Effector CD4-positive, alpha-beta T cell (primary cell): ENCODE results near the gene NAA16.
"Not testable (repeated sequence)": the region's sequence is repeated elsewhere in the genome, so short reads cannot be mapped to it uniquely, and the experiment has no call there.

Source experiments
- DNase-seq: peaks from one replicate; pipeline ENCODE4 v3.0.0-alpha.2; 2020
- total RNA-seq: gene quantifications from one replicate; lab custom pipeline; 2026; lab: John Stamatoyannopoulos, UW

NAA16 gene
- 79.9 reads per million, percentile 78 among the genes with 10 or more reads in this experiment for total RNA-seq

DNA sequence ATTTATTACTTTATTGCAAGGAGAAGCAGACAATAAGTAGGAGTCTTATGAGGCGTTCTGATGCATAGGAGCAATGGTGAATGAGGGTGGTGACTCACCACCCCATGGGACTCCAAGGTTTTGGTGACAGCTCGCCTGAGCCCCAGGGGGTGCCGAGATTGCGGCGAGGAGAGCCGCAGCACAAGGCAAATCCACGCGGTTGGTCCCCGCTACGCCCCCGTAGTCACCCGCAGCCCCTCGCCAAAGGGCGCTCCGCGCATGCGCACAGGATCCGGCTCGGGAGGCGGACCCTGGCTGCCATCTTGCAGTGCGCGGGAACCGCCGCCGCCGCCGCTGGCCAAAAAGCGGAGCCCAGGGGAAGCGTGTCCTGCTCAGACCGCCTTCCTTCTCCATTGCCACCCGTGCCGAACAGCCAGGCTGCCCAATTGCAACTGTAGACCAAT is at the start of gene NAA16:
TSS of gene NAA16 (plus strand) at position 305 of the 443 bp plus-strand sequence. CDS start 262 bp downstream, outside the sequence.
- DNase-seq = peak; percentile 93

DNA sequence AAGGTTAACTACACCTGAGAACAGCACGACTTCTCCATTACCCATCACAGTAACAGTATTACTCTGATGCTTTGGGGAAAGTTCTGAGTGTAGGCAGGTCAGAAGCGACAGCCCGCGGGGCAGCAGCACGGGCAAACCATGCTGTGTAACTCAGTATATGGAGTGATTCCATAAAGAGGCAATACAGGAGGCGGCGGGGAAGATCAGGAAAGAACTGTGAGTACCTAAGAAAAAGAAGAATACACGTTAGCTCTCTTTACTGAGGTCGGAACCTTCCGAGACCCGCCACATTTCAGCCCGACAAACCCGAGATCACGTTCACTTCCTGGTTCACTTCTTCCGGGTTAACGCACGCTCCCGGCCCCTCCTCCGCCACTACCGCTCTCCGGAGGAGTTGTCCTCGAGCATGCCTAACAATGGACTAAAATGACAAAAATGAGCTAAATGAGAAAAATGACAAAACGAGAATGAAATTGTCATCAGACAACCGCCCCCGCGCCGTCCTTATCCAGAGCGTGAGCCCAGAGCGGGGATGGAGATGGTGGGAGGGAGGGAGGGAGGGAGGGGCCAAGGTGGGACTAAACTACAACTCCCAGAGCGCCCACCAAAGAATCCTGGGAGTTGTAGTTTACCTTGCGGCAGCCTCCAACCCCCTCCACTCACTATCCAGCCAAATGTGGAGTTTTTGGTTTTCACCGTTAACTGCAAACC is 47.7 kb upstream of the NAA16 start, which contains the start of gene MTRF1:
TSS of gene MTRF1 (minus strand) at position 316 of the 711 bp plus-strand sequence. CDS start 2,669 bp downstream, outside the sequence.
- peak; percentile 72 for DNase-seq

DNA sequence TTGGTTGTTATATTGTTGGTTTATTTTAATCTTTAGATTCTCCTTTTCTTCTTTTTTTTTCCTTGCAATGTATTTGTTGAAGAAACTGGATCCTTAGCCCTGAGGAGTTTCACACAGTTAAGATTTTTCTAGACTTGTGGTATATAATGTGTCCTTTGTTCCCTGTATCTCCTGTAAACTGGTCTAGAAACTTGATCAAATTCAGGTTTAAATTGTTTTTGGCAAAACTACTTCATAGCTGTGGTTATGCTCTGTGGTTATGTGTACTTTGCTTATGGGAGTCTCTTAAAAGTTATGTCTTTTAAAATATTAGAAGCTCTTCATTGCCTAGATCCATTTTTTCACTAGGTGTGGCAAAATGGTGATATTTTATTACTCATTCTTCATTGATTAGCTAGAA is 44.0 kb upstream of the NAA16 start:
- DNase-seq = no peak

DNA sequence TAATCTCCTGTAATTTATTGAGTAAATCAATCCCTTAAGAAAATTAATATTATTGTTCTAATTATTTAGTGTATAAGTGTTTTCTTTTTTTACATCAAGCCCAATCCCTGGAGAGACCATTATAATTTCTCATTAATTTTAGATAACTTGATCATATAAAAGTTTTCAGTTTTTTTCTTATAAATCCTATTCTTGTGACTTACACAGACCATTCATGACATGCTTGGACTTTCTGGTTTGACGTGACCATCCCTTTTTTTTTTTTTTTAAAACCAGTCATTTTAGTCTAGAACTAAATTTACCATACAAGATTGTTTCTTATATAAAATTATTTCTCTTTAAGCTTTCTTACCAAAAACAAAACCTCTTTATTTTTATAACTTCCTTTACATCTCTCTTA is 42.3 kb upstream of the NAA16 start:
- no peak for DNase-seq

DNA sequence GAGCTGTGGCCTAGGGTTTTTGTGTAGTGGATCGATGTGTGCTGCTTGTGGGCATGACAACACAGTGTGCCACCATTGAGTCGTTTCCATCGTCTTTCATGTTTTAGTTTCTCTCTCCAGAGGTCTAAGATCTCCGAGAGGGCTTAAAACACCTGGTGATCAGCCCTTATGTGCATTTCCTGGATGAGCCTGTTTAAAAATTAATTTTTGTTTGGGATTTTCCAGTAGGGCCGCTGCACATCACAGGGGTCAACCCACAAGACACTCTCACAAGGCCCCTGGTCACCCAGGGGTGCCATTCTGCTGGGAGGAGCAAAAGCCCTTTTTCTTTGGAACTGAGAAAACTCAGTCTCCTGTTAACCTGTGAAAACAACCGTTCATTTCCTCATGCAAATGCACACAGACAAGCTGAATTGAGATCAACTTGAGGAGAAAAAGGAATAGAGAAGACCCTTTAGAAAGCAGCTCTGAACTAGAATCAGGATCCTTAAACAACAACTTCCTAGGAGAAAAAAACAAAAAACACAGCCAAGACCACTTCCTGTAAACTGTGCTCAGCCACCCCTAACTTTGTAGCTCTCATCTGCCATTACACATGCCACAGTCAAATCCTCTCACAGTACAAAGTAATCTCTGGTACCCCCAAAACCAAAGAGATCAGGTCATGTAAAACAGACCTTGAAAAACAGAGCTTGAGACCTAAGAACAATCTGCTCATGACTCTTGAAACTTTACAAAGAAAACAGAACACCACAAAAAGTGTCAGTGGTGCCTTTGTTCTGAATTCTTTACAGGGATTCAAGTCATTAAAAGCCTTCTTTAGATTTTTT is 39.4 kb upstream of the NAA16 start:
- no peak for DNase-seq

DNA sequence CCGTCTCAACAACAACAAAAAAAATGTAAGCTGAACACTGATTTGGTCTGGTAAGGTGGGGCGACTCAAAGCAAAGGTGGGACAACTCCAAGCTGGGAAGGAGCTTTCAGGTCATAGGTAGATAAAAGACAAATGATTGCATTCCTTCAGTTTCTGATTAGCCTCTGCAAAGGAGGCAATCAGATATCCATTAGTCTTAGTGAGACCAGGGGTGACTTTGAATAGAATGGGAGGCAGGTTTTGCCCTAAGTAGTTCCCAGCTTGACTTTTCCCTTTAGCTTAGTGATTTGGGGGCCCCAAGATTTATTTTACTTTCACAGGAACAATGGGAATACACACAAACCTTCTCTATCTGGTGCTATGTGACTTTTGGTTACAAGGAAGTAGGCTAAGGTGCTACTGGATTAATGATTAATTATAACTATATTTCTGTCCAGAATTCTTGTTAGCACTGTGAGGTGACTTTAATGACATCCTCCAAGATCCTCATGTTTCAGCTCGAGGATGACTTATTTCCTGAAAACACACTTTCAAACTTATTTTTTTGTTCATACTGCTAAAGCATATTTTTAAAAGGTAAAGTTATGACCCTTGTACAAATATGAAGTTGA is 37.1 kb upstream of the NAA16 start:
- DNase-seq = no peak

DNA sequence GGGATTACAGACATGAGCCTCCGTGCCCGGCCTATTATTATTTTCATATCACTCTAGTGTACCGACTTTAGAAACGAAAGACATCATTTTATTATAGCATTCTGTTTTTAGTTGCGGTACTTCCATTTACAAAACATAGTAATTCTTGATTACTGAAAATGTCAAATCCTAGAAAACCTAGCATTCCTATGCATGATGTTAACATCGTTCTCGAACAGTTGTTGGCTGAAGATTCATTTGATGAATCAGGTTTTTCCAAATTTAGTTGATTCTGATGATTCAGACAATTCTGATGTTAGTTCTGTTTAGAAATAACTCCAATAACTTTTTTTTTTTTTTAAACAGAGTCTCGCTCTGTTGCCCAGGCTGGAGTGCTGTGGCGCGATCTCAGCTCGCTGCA is 36.2 kb upstream of the NAA16 start:
- DNase-seq = no peak

DNA sequence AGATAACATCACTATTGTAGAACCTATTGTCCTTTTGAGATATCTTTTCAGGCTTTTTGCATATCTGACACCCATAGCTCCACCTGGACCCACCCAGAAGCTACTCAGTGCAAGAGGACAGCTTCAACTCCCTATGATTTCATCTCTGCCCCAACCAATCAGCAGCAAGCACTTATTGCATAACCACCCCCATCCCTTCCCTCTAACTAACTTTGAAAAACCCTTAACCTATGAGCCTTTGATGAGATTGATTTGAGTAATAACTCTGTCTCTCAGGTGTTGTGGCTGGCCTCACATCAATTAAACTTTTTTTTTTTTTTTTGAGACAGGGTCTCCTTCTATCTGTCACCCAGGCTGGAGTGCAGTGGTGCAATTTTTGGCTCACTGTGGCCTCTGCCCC is 34.2 kb upstream of the NAA16 start:
- no peak for DNase-seq

DNA sequence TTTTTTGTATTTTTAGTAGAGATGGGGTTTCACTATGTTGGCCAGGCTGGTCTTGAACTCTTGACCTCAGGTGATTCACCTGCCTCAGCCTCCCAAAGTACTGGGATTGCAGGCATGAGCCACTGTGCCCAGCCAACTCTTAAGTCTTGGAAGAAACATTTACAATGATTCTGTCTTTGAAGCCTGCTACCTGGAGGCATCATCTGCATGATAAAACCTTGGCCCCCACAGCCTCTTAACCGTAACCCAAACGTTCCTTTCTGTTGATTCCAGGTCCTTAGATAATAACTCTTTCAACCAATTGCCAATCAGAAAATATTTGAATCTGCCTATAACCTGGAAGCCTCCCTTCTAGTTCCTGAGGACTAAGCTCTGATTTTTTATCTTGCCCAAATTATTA is 31.9 kb upstream of the NAA16 start:
- DNase-seq = not testable (repeated sequence)

DNA sequence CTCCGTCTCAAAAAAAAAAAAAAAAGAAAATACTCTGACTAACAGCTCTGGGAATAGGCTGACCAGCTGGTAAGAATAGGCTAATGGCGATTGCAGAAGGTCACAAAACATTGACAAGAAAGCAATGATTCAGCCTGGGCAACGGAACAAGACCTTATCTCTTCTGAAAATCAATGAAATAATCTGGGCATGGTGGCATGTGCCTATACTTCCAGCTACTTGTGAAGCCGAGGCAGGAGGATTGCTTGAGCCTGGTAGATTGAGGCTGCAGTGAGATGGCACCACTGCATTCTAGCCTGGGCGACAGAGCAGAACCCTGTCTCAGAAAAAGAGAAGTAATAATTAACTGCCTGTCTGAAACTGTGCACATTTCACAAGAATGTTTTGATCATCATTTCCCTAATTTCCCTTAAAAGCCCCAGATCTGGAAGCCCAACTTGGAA is 28.9 kb upstream of the NAA16 start:
- DNase-seq = no peak

DNA sequence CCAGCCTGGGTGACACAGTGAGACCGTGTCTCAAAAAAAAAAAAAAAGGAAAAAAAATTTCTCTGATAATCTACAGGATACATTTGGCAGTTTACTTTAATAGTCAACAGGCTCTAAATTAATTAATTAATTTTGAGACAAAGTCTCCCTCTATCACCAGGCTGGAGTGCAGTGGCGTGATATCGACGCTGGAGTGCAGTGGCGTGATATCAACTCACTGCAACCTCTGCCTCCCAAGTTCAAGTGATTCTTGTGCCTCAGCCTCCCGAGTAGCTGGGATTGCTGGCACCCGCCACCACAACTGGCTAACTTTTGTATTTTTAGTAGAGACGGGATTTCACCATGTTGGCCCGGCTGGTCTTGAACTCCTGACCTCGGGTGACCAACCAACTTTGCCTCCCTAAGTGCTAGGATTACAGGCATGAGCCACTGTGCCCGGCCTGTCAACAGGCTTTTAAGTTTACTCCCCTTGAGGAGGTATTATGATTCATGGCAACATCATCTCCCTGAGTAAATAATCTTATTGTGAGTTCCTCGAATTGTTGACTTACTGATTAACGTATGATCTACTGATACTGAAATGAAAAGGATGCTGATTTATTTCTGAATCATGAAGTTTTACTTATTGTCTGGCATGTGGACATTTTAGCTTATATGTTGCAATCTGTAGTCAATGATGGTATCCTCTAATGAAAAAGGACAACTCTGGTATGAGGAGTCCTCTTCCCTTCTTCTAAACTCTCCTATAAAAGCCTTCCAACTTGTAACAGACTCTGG is 26.4 kb upstream of the NAA16 start:
- no peak for DNase-seq

DNA sequence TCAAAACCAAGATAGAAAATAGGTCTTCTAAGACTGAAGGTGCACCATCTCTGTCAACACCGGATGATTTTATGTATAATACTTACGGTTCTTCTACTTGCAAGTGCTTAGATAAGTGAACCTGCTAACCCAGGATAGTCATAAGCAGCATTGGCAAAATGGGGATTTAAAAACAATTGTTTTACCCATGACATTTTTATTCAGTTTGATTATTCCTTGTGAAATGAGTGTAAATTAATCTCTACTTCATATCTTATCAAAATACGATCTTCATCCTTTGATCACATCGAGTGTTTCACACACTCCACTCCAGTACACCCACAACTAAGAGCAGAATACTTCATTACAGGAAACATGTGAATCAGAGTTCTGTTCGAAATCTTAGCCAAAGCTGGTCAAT is 24.7 kb upstream of the NAA16 start:
- DNase-seq = no peak

DNA sequence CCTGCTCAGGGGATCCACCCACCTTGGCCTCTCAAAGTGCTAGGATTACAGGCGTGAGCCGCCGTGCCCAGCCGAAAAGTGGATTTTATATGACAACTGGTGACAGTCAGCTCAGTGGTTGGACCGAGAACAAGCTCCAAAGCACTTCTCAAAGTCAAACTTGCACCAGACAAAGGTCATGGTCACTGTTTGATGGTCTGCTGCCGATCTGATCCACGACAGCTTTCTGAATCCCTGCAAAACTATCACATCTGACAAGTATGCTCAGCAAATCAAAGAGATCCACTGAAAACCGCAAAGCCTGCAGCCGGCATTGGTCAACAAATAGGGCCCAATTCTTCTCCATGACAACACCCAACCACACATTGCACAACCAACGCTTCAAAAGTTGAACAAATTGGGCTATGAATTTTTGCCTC is 21.6 kb upstream of the NAA16 start:
- no peak for DNase-seq

DNA sequence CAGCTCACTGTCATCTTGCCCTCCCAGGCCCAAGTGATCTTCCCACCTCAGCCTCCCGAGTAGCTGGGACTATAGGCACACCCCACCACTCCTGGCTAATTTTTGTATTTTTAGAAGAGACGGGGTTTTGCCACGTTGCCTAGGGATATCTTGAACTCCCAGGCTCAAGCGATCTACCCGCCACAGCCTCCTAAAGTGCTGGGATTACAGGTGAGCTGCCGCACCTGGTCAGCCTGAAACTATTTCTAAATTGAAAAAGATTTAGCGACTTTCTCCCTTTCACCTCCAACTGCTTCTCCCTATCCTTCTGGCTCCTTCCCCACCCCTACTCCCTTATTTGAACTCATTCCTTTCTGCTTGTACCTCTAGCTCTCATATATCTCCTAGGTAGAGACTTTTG is 19.8 kb upstream of the NAA16 start:
- DNase-seq = no peak

DNA sequence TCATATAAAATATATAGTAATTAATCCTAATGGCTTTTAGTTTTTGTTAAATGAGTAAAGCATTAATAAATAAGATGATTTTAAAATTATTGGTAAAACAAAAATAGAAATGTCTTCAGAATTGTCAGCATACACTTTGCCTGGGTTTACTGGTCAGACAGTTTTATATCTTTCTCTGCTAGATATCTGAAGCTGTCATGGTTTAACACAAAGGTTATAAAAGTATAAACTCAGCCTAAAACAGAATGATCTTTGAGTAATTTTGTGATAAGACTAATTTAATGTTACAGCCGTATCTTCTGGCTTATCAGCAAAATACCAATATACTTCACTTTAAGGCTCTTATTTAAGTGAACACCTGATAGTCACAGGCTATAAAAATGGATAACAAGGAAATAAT is 17.8 kb upstream of the NAA16 start:
- DNase-seq = no peak

DNA sequence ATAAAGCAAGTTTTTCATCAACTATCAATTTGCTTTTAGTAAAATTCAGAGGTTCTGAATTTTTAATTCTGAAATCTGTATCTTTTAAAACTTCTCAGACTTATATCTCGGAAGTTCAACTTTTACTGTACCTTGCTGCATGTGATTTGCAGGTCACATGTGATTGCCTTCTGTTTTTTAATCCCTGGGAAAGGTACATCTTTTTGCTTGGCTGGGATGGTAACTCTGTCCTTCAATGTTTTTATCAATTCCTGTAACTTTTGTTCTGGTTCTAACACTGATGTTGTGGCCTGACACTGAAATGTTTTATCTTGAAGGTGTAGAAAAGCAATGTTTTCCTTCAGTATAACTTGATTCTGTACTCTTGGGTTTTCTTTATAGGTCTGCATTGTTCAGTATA is 16.2 kb upstream of the NAA16 start:
- no peak for DNase-seq

DNA sequence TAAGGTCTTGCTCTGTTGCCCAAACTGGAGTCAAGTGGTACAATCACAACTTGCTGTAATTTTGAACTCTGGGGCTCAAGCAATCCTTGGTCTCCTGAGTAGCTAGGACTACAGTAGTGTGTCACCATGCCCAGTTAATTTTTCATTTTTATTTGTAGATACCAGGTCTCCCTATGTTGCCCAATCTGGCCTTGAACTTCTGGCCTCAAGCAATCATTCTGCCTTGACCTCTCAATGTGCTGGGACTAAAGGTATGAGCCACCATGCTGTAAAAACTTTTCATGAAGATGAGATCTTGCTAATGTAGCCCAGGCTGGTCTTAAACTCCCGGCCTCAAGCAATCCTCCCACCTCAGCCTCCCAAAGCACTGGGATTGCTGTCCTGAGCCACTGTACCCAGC is 15.1 kb upstream of the NAA16 start:
- DNase-seq = no peak

DNA sequence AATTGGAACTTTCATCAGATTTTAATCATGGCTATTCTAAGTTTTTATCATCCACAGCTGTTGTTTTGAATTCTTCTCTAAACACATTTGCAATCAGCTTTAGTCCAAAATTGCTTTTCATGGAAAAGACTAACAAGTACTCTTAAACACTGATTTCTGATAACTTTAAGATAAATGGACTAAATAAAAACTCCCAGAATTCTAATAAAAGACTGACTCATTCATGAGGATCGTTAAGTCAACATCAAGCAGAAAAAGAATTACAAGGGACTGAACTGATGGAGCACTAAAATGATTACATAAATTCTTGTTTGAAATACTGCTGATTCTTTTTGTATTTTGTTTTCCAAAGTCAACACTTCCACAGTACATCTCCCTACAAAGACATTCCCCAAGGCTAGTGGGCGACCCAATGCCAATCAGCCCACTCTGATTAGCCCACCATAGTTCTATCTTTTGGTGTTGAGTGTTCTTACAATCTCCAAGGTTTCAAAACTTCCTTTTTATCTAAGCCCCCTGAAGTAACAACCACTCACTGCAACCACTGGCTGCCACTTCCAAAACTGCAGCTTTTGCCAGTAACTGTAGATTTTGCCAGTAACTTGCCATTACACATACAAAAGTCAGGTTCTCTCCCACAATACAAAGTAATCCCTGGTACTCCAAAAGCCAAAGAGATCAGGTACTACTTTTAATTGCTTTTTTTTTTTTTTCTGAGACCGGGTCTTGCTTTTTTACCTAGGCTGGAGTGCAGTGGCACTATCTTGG is 14.0 kb upstream of the NAA16 start:
- DNase-seq = no peak

DNA sequence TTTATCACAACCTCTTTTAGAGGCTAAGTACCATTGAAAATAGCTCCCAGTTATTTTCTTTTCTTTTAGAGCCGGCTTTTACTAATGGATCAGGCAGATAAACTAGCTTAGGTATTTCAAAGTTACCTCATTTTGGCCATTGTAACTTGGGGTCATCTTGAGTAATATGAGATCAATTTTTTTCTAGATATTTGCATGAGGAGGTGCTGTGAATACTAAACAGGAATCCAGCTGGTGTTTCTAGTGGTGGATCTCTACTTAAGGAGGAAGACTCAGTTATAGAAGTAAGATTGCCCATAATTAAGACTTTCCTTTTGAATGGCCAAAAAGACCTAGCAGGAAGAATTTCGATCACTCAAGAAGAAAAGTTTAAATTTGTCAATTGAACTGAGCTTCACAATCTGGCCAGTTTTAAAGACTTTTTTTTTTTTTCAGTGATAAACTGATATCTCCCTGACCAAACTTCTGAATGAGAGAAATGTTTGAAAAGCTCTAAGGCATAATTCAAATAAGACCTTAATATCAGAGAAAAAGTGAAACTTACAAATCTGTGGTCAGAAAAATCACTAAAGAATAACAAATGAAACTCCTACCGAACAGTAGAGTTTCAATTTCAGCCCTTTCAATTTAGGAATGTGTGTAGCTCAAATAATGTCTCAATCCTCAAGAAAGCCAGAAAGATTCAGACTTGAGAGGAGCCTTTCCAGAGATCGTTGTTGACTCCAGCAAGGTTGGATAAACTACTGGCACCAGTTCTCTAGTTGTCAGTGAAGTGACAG is 11.6 kb upstream of the NAA16 start:
- DNase-seq = no peak

DNA sequence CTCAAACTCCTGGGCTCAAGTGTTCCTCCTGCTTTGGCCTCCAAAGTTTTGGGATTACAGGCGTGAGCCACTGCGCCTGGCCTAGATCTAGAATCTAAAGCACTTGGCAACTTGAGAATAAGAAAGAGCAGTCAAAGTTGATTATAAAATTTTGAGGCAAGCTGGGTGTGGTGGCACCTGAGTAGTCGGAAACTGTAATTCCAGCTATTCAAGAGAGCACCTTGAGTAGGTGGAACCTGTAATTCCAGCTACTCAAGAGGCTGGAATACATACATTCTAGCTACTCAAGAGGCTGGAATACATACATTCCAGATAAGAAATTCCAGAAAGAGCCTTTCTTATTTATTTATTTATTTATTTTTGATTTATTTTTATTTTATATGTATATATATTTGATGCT is 8.3 kb upstream of the NAA16 start:
- DNase-seq = no peak

DNA sequence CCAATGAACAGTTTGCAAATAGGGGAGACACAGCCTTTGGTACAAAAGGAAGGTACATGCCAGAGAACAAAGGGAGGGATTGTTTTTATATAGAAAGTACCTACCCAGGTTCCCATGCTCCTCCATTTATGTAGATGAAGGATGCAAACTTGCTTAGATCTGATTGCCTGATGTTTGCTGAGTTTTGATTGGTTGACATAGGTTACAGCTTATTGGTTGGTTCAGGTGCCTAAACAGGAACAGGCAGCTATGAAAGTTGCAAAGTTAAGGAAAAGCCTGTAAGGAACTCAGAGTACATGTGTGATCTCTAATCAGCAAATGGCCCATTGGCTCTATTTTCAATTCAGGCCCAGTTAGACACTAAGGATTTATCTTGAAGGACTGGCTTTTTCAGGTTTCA is 6.5 kb upstream of the NAA16 start:
- DNase-seq = no peak
